HEK293T (cell line): ENCODE measurements around the gene ACOX3.
"Not testable (repeated sequence)": the region's sequence is repeated elsewhere in the genome, so short reads cannot be mapped to it uniquely, and the experiment has no call there.

Source experiments
- BHLHE40 ChIP-seq: fragments of 450-650 bp; IDR thresholded peaks from 2 replicates; pipeline ENCODE4 v1.6.1; 2016; ENCODE audit warnings: mild to moderate bottlenecking, moderate library complexity, borderline replicate concordance
- ZNF384 ChIP-seq: fragments of 450-650 bp; IDR thresholded peaks from 2 replicates; pipeline ENCODE4 v1.6.1; 2016

DNA sequence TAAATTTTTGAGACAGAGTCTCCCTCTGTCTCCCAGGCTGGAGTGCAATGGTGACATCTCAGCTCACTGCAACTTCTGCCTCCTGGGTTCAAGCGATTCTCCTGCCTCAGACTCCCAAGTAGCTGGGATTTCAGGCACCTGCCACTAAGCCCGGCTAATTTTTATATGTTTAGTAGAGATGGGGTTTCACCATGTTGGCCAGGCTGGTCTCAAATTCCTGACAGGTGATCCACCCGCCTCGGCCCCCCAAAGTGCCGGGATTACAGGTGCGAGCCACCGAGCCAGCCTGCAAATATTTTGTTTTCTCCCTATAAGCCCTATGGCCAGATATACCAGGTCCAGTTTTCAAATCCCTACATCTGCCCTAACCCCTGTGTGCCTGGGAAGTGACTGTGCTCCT is 99.2 kb downstream of the ACOX3 start:
- not testable (repeated sequence) for TF ChIP-seq ZNF384, BHLHE40
